SK-N-SH treated with all-trans-retinoic acid at 6 μM for 48 hours (cell line): ENCODE measurements around the gene ADI1.

Experiments
- ATAC-seq: fragments of 200-7000 bp; cut with Tn5 transposase; 3 replicates; pipeline ENCODE4 v1.9.1; 2020; ENCODE audit warnings: mild to moderate bottlenecking, moderate library complexity
- ARNTL ChIP-seq: fragments of 450-650 bp; formaldehyde crosslinking; IDR thresholded peaks from 2 replicates; pipeline ENCODE4 v1.5.0; 2020; ENCODE audit warnings: low read depth, mild to moderate bottlenecking, moderate library complexity, borderline replicate concordance
- CREB5 ChIP-seq: fragments of 250-450 bp; sonication (Bioruptor Pico); IDR thresholded peaks from 2 replicates; pipeline ENCODE4 v1.5.1; 2020; ENCODE audit warnings: low read depth, mild to moderate bottlenecking, moderate library complexity
- CSDC2 ChIP-seq: fragments of 250-450 bp; sonication (Bioruptor Pico); IDR thresholded peaks from 2 replicates; pipeline ENCODE4 v1.5.0; 2020; ENCODE audit warnings: mild to moderate bottlenecking, moderate library complexity
- CSRNP3 ChIP-seq: fragments of 250-450 bp; sonication (Bioruptor Pico); IDR thresholded peaks from 2 replicates; pipeline ENCODE4 v1.5.1; 2021; ENCODE audit warnings: mild to moderate bottlenecking, moderate library complexity
- ESRRG ChIP-seq: fragments of 250-450 bp; sonication (Bioruptor Pico); IDR thresholded peaks from 2 replicates; pipeline ENCODE4 v1.6.1; 2021; ENCODE audit warnings: mild to moderate bottlenecking
- GLIS3 ChIP-seq: fragments of 250-450 bp; sonication (Bioruptor Pico); IDR thresholded peaks from 2 replicates; pipeline ENCODE4 v1.5.0; 2020; ENCODE audit warnings: mild to moderate bottlenecking, moderate library complexity
- ISL1 ChIP-seq: fragments of 250-450 bp; sonication (Bioruptor Pico); IDR thresholded peaks from 2 replicates; pipeline ENCODE4 v2.1.2; 2022; ENCODE audit warnings: mild to moderate bottlenecking, moderate library complexity
- OSR1 ChIP-seq: fragments of 250-450 bp; sonication (Bioruptor Pico); IDR thresholded peaks from 2 replicates; pipeline ENCODE4 v1.8.0; 2022; ENCODE audit warnings: moderate library complexity, mild to moderate bottlenecking, inconsistent platforms
- PATZ1 ChIP-seq: fragments of 250-450 bp; sonication (Bioruptor Pico); IDR thresholded peaks from 2 replicates; pipeline ENCODE4 v1.8.0; 2020; ENCODE audit warnings: mild to moderate bottlenecking, moderate library complexity, borderline replicate concordance
- POU6F1 ChIP-seq: fragments of 250-450 bp; sonication (Bioruptor Pico); IDR thresholded peaks from 2 replicates; pipeline ENCODE4 v1.8.0; 2021; ENCODE audit warnings: low read depth, mild to moderate bottlenecking, moderate library complexity, borderline replicate concordance
- PPARA ChIP-seq: fragments of 250-450 bp; sonication (Bioruptor Pico); IDR thresholded peaks from 2 replicates; pipeline ENCODE4 v1.5.0; 2020; ENCODE audit warnings: mild to moderate bottlenecking, borderline replicate concordance
- RARB ChIP-seq: fragments of 250-450 bp; sonication (Bioruptor Pico); IDR thresholded peaks from 2 replicates; pipeline ENCODE4 v1.8.0; 2021; ENCODE audit warnings: mild to moderate bottlenecking, moderate library complexity
- SNAI2 ChIP-seq: fragments of 250-450 bp; sonication (Bioruptor Pico); IDR thresholded peaks from 2 replicates; pipeline ENCODE4 v1.5.0; 2020; ENCODE audit warnings: mild to moderate bottlenecking, moderate library complexity
- TCF4 ChIP-seq: fragments of 250-450 bp; sonication (Bioruptor Pico); IDR thresholded peaks from 2 replicates; pipeline ENCODE4 v1.8.0; 2021; ENCODE audit warnings: mild to moderate bottlenecking, moderate library complexity, borderline replicate concordance
- TOX ChIP-seq: fragments of 250-450 bp; sonication (Bioruptor Pico); IDR thresholded peaks from 2 replicates; pipeline ENCODE4 v1.8.0; 2021; ENCODE audit warnings: mild to moderate bottlenecking, moderate library complexity, borderline replicate concordance
- TSHZ2 ChIP-seq: fragments of 250-450 bp; sonication (Bioruptor Pico); IDR thresholded peaks from 2 replicates; pipeline ENCODE4 v1.5.0; 2020; ENCODE audit warnings: mild to moderate bottlenecking, moderate library complexity
- ZC3H10 ChIP-seq: fragments of 250-450 bp; sonication (Bioruptor Pico); IDR thresholded peaks from 2 replicates; pipeline ENCODE4 v1.5.1; 2021; ENCODE audit warnings: mild to moderate bottlenecking, moderate library complexity
- ZFP30 ChIP-seq: fragments of 450-650 bp; formaldehyde crosslinking; IDR thresholded peaks from 2 replicates; pipeline ENCODE4 v1.5.0; 2022; ENCODE audit warnings: mild to moderate bottlenecking, moderate library complexity
- ZNF565 ChIP-seq: fragments of 450-650 bp; formaldehyde crosslinking; conservative IDR thresholded peaks from 2 replicates; pipeline ENCODE4 v1.5.0; 2020; ENCODE audit warnings: low read depth, mild to moderate bottlenecking, moderate library complexity
- ZNF70 ChIP-seq: fragments of 450-650 bp; formaldehyde crosslinking; IDR thresholded peaks from 2 replicates; pipeline ENCODE4 v1.5.0; 2020; ENCODE audit warnings: mild to moderate bottlenecking, moderate library complexity
- ZNF8 ChIP-seq: fragments of 450-650 bp; formaldehyde crosslinking; IDR thresholded peaks from 2 replicates; pipeline ENCODE4 v1.5.0; 2020; ENCODE audit warnings: mild to moderate bottlenecking, moderate library complexity

ADI1 gene

GRCh38 chr2:3487028-3487425, 32.3 kb downstream of the ADI1 start:
- TF ChIP-seq PATZ1 = no peak
- TF ChIP-seq ZNF70 (CRISPR knock-in tag) = no peak
- no peak for TF ChIP-seq ISL1 (CRISPR knock-in tag)
- TF ChIP-seq RARB (CRISPR knock-in tag) = no peak
- TF ChIP-seq CREB5 (CRISPR knock-in tag) = no peak
- TF ChIP-seq TSHZ2 (CRISPR knock-in tag) = no peak
- TF ChIP-seq PPARA = no peak
- no peak for TF ChIP-seq ZC3H10 (CRISPR knock-in tag)
- no peak for TF ChIP-seq ESRRG
- no peak for TF ChIP-seq ZFP30 (CRISPR knock-in tag)
- TF ChIP-seq TCF4 (CRISPR knock-in tag) = no peak
- TF ChIP-seq GLIS3 (CRISPR knock-in tag) = no peak
- TF ChIP-seq SNAI2 = no peak
- TF ChIP-seq OSR1 (CRISPR knock-in tag) = no peak
- no peak for TF ChIP-seq CSRNP3 (CRISPR knock-in tag)
- no peak for TF ChIP-seq ZNF8 (CRISPR knock-in tag)
- TF ChIP-seq, all 23 proteins: peak for 0
- no peak for ATAC-seq

GRCh38 chr2:3486047-3487027, 33.0 kb downstream of the ADI1 start:
- no peak for ATAC-seq
- TF ChIP-seq TOX = no peak
- no peak for TF ChIP-seq ARNTL (CRISPR knock-in tag)
- TF ChIP-seq ZNF565 (CRISPR knock-in tag) = no peak
- TF ChIP-seq PATZ1 = no peak
- no peak for TF ChIP-seq CSRNP3 (CRISPR knock-in tag)
- TF ChIP-seq ZNF70 (CRISPR knock-in tag) = no peak
- no peak for TF ChIP-seq OSR1 (CRISPR knock-in tag)
- TF ChIP-seq CSDC2 (CRISPR knock-in tag) = no peak
- no peak for TF ChIP-seq ZNF8 (CRISPR knock-in tag)
- no peak for TF ChIP-seq GLIS3 (CRISPR knock-in tag)
- TF ChIP-seq POU6F1 (CRISPR knock-in tag) = no peak
- TF ChIP-seq ZC3H10 (CRISPR knock-in tag) = no peak
- TF ChIP-seq ZFP30 (CRISPR knock-in tag) = no peak
- TF ChIP-seq ESRRG = no peak
